Endothelial cell of umbilical vein (primary cell): ENCODE data around the gene USP48.

Source experiments
- EZH2 ChIP-seq: IDR thresholded peaks from 2 replicates; pipeline ENCODE4 v1.6.1; 2012; ENCODE audit warnings: borderline replicate concordance, low read depth, mild to moderate bottlenecking, moderate library complexity, low read length, inconsistent platforms; ENCODE audit not compliant: severe bottlenecking
- FOS ChIP-seq: IDR thresholded peaks from 2 replicates; pipeline ENCODE4 v1.6.1; 2011; ENCODE audit warnings: mild to moderate bottlenecking, low read length, moderate library complexity, borderline replicate concordance; ENCODE audit not compliant: insufficient read depth
- POLR2A ChIP-seq: IDR thresholded peaks from 2 replicates; pipeline ENCODE4 v1.6.1; 2012; ENCODE audit warnings: low read depth, mild to moderate bottlenecking, control low read depth, low read length
- POLR2AphosphoS5 ChIP-seq: IDR thresholded peaks from 2 replicates; pipeline ENCODE4 v1.6.1; 2012; ENCODE audit warnings: low read depth, mild to moderate bottlenecking, control low read depth, low read length, moderate library complexity; ENCODE audit not compliant: insufficient read depth
- TF ChIP-seq, protein P1 (sequence below), 2 donors: IDR thresholded peaks; 1 replicate in 1 of 2; 2 replicates in 1 of 2; pipeline ENCODE4 v1.5.1; 2011; ENCODE audit warnings: low read length in 2 of 2, mild to moderate bottlenecking in 2 of 2, moderate library complexity in 2 of 2, control low read depth in 1 of 2, inconsistent platforms in 1 of 2, low read depth in 1 of 2; ENCODE audit not compliant: insufficient read depth in 1 of 2; ENCODE audit errors: extremely low read depth in 1 of 2
- TF ChIP-seq, protein P2 (sequence below): IDR thresholded peaks from 2 replicates; pipeline ENCODE4 v1.6.1; 2011; ENCODE audit not compliant: insufficient read depth, insufficient read length

DNA sequence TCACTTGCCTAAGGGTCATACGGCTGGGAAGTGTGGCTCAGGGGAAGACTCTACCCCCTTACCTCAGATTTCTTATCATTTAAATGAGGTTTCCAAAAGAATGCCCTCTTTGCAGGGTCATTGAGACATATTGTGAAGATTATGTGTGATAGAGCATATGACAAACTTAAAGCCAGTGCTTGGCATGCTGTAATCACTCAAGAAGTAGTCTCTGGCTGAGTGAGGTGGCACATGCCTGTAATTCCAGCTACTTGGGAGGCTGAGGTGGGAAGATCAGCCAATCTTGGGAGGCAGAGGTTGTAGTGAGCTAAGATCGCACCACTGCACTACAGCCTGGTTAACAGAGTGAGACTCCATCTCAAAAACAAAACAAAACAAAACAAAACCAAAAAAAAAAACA, 21.6 kb upstream of the USP48 start:
- TF ChIP-seq, protein P1, sequence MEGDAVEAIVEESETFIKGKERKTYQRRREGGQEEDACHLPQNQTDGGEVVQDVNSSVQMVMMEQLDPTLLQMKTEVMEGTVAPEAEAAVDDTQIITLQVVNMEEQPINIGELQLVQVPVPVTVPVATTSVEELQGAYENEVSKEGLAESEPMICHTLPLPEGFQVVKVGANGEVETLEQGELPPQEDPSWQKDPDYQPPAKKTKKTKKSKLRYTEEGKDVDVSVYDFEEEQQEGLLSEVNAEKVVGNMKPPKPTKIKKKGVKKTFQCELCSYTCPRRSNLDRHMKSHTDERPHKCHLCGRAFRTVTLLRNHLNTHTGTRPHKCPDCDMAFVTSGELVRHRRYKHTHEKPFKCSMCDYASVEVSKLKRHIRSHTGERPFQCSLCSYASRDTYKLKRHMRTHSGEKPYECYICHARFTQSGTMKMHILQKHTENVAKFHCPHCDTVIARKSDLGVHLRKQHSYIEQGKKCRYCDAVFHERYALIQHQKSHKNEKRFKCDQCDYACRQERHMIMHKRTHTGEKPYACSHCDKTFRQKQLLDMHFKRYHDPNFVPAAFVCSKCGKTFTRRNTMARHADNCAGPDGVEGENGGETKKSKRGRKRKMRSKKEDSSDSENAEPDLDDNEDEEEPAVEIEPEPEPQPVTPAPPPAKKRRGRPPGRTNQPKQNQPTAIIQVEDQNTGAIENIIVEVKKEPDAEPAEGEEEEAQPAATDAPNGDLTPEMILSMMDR (IDR thresholded peaks at IDR 0.05; ENCODE audit: extremely low read depth in 1 of 2, insufficient read depth in 1 of 2, low read depth in 1 of 2, low read length in 2 of 2), result no peak
- no peak for TF ChIP-seq POLR2AphosphoS5
- TF ChIP-seq, protein P2, sequence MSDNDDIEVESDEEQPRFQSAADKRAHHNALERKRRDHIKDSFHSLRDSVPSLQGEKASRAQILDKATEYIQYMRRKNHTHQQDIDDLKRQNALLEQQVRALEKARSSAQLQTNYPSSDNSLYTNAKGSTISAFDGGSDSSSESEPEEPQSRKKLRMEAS, result no peak
- no peak for TF ChIP-seq EZH2
- no peak for TF ChIP-seq FOS
- TF ChIP-seq POLR2A, result no peak
